Keratinocyte (primary cell): ENCODE measurements around the gene FGFBP2. TPM values are rescaled to one million over a fixed set of nuclear protein-coding genes. Genes with fewer than 3 reads are reported as not detected.

Experiments used
- DNase-seq: peaks from one replicate; pipeline ENCODE4 v3.0.0-alpha.2; 2011; ENCODE audit warnings: low read depth, missing footprints, low spot score
- FAIRE-seq: peaks from 2 replicates; lab custom pipeline; 2011; peaks lifted over from hg19 to GRCh38; lab: Jason Lieb, UNC
- H2AFZ ChIP-seq: 2 replicates; pipeline ENCODE4 v1.6.0; 2012; ENCODE audit warnings: low read length, control low read depth, inconsistent platforms; ENCODE audit not compliant: control insufficient read depth
- H3K27ac ChIP-seq: 2 replicates; pipeline ENCODE4 v1.5.1; 2011; ENCODE audit warnings: low read length; ENCODE audit not compliant: control insufficient read depth, insufficient read depth
- H3K27me3 ChIP-seq: 3 replicates; pipeline ENCODE4 v1.6.0; 2011; ENCODE audit warnings: low read length; ENCODE audit not compliant: control insufficient read depth, insufficient read depth; ENCODE audit errors: extremely low read depth
- H3K36me3 ChIP-seq, 2 experiments: 2 replicates in 1 of 2; 3 replicates in 1 of 2; pipeline ENCODE4 v1.5.1; 2011; ENCODE audit warnings: low read length in 2 of 2, mild to moderate bottlenecking in 1 of 2; ENCODE audit not compliant: control insufficient read depth in 2 of 2, insufficient read depth in 2 of 2; ENCODE audit errors: extremely low read depth in 1 of 2
- H3K4me1 ChIP-seq: 3 replicates; pipeline ENCODE4 v1.5.1; 2011; ENCODE audit warnings: low read length; ENCODE audit not compliant: control insufficient read depth, insufficient read depth; ENCODE audit errors: extremely low read depth
- H3K4me2 ChIP-seq: 3 replicates; pipeline ENCODE4 v1.6.0; 2011; ENCODE audit warnings: low read depth, low read length; ENCODE audit not compliant: control insufficient read depth, insufficient read depth; ENCODE audit errors: extremely low read depth
- H3K4me3 ChIP-seq, 3 experiments: fragments of 200-600 bp in 1 of 3; sonication (generic) in 1 of 3; 2 replicates in 2 of 3; 3 replicates in 1 of 3; pipeline ENCODE4 v1.5.1; 2011 to 2016; ENCODE audit warnings: low read length in 3 of 3, mild to moderate bottlenecking in 3 of 3, control low read depth in 2 of 3, inconsistent platforms in 1 of 3, low read depth in 1 of 3, mixed read lengths in 1 of 3, mixed run types in 1 of 3, moderate library complexity in 1 of 3; ENCODE audit not compliant: control insufficient read depth in 2 of 3, insufficient read depth in 2 of 3; ENCODE audit errors: extremely low read depth in 1 of 3
- H3K79me2 ChIP-seq: 2 replicates; pipeline ENCODE4 v1.6.0; 2012; ENCODE audit warnings: low read length; ENCODE audit not compliant: control insufficient read depth, insufficient read depth
- H3K9ac ChIP-seq: 3 replicates; pipeline ENCODE4 v1.6.0; 2011; ENCODE audit warnings: low read length; ENCODE audit not compliant: control insufficient read depth, insufficient read depth; ENCODE audit errors: extremely low read depth
- H3K9me1 ChIP-seq: 3 replicates; pipeline ENCODE4 v1.6.0; 2011; ENCODE audit warnings: low read length; ENCODE audit not compliant: control insufficient read depth, insufficient read depth; ENCODE audit errors: extremely low read depth
- H3K9me3 ChIP-seq: 2 replicates; pipeline ENCODE4 v1.5.1; 2012; ENCODE audit warnings: low read depth, low read length; ENCODE audit not compliant: control insufficient read depth
- H4K20me1 ChIP-seq: 3 replicates; pipeline ENCODE4 v1.6.0; 2011; ENCODE audit warnings: low read length; ENCODE audit not compliant: control insufficient read depth, insufficient read depth; ENCODE audit errors: extremely low read depth
- EZH2 ChIP-seq: IDR thresholded peaks from one replicate; pipeline ENCODE4 v1.6.1; 2012; ENCODE audit warnings: inconsistent platforms, mild to moderate bottlenecking, low read length, moderate library complexity
- dilution Hi-C: fragments of 300-500 bp; cut with MboI; formaldehyde crosslinking; loops from one replicate; pipeline ENCODE4 v1.7.0; 2020; ENCODE audit warnings: low sequenced_read_pairs; ENCODE audit not compliant: extremely low pct_ligation_motif_present
- polyA plus RNA-seq, 5 experiments: library from polyadenylated mRNA; depleted of rRNA in 3 of 5; stranded (reverse) in 3 of 5; stranded (forward) in 1 of 5; unstranded in 1 of 5; fragments of >200 nt; gene quantifications; 1 replicate in 1 of 5; 2 replicates in 3 of 5; 3 replicates in 1 of 5; pipeline versions ENCODE4 v1.2.1 to v1.2.3, GENCODE V29; 2011 to 2012; ENCODE audit warnings: missing spikeins in 2 of 5, low read depth in 1 of 5, low replicate concordance in 1 of 5
- TF ChIP-seq, protein P1 (sequence below), 3 experiments: IDR thresholded peaks in 1 of 3; conservative IDR thresholded peaks in 1 of 3; optimal IDR thresholded peaks in 1 of 3; 2 replicates in 2 of 3; 3 replicates in 1 of 3; pipeline versions ENCODE3 to v1.5.1; 2011; ENCODE audit warnings: low read length in 3 of 3, mild to moderate bottlenecking in 3 of 3, moderate library complexity in 2 of 3, control low read depth in 1 of 3, inconsistent platforms in 1 of 3; ENCODE audit not compliant: insufficient read depth in 2 of 3; ENCODE audit errors: extremely low read depth in 1 of 3

Gene FGFBP2
- polyA plus RNA-seq, 1 donor (not counting 4 experiments of a cell fraction or from before 2014, with no cell fraction given): not detected

DNA sequence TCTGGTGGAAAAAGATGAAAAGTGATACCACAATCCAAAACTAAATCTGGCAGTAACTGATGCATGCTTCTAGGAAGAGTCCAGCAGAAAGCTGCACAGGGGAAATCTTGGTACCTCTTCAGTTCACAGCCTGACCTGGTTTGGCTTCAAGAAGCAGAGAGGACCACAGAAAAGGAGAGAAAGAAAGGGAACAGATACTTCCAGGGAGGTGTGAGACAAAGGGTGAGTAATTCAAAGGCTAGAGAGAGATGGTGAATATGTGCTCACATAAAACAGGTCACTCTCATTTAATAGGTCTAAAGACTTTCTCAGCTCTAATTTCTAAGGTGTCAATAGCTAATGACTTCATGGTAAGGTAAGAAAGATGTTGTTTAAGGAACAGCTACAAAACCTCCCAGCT lies 11.2 kb downstream of the FGFBP2 start:
- FAIRE-seq (no peak), DNase-seq (no peak)
- Histone ChIP-seq H3K27me3 (no peaks in the 10 kb centered on the region), H2AFZ (no peak overlapping the region), H3K79me2 (no peaks in the 10 kb centered on the region), H3K9me1 (no peaks in the 10 kb centered on the region), H3K36me3 (no peaks in the 10 kb centered on the region), H4K20me1 (no peaks in the 10 kb centered on the region), H3K4me3 (no peak overlapping the region), H3K9ac (no peak overlapping the region), H3K4me2 (no peak overlapping the region), H3K4me1 (peaks cover 5% of the 10 kb centered on the region), H3K9me3 (no peaks in the 10 kb centered on the region), H3K27ac (no peak overlapping the region)
- dilution Hi-C loops: no loop called here
- no peak for TF ChIP-seq EZH2
- TF ChIP-seq, protein P1, sequence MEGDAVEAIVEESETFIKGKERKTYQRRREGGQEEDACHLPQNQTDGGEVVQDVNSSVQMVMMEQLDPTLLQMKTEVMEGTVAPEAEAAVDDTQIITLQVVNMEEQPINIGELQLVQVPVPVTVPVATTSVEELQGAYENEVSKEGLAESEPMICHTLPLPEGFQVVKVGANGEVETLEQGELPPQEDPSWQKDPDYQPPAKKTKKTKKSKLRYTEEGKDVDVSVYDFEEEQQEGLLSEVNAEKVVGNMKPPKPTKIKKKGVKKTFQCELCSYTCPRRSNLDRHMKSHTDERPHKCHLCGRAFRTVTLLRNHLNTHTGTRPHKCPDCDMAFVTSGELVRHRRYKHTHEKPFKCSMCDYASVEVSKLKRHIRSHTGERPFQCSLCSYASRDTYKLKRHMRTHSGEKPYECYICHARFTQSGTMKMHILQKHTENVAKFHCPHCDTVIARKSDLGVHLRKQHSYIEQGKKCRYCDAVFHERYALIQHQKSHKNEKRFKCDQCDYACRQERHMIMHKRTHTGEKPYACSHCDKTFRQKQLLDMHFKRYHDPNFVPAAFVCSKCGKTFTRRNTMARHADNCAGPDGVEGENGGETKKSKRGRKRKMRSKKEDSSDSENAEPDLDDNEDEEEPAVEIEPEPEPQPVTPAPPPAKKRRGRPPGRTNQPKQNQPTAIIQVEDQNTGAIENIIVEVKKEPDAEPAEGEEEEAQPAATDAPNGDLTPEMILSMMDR (optimal IDR thresholded peaks at IDR 0.05 in 1 of 3, IDR thresholded peaks at IDR 0.05 in 1 of 3, conservative IDR thresholded peaks at IDR 0.05 in 1 of 3; ENCODE audit: extremely low read depth in 1 of 3, insufficient read depth in 2 of 3, low read length in 3 of 3): no peak

DNA sequence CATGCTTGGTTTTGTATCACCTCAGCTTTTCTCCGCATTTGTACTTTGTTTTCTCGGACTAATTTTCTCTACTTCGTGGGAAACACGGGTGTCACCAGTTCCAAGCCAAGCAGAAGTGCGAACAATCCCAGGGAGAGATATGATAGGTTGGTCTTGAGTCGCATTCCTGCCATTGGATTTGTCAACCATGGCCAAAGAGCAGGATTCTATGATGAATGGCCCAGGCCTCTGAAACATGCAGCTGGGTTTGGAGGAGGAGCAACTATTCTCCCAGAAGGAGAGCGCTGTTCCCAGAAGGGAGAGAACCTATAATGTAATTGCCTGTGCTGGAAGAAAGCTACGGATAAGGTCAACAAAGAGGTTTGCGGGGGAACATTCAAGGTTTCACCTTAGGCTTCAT lies 14.1 kb downstream of the FGFBP2 start:
- TF ChIP-seq EZH2: no peak
- TF ChIP-seq, protein P1 (optimal IDR thresholded peaks at IDR 0.05 in 1 of 3, IDR thresholded peaks at IDR 0.05 in 1 of 3, conservative IDR thresholded peaks at IDR 0.05 in 1 of 3; ENCODE audit: extremely low read depth in 1 of 3, insufficient read depth in 2 of 3, low read length in 3 of 3): no peak
- no peak overlapping the region for H3K27ac ChIP-seq
- no peak for DNase-seq
- no peaks in the 10 kb centered on the region for H4K20me1 ChIP-seq
- no peaks in the 10 kb centered on the region for H3K36me3 ChIP-seq
- H3K9me1 ChIP-seq: no peaks in the 10 kb centered on the region
- dilution Hi-C loops: no loop called here
- H2AFZ ChIP-seq: no peak overlapping the region
- no peak overlapping the region for H3K9ac ChIP-seq
- H3K79me2 ChIP-seq: no peaks in the 10 kb centered on the region
- no peaks in the 10 kb centered on the region for H3K4me1 ChIP-seq
- FAIRE-seq: peak; percentile 51
- no peak overlapping the region for H3K4me2 ChIP-seq
- H3K27me3 ChIP-seq: no peaks in the 10 kb centered on the region
- H3K9me3 ChIP-seq: no peaks in the 10 kb centered on the region
- no peak overlapping the region for H3K4me3 ChIP-seq
